GM19351 (cell line): ENCODE data around the gene ULBP2.
"Not testable (repeated sequence)": the region's sequence is repeated elsewhere in the genome, so short reads cannot be mapped to it uniquely, and the experiment has no call there.

Experiments
- ATAC-seq: cut with Tn5 transposase; IDR thresholded peaks from one replicate; pipeline ENCODE4 v1.9.1; 2021; ENCODE audit warnings: mild to moderate bottlenecking, moderate library complexity; ENCODE audit not compliant: unreplicated experiment

ULBP2 gene

GRCh38 chr6:149908480-149908879, 33.3 kb upstream of the ULBP2 start:
- ATAC-seq = not testable (repeated sequence)

GRCh38 chr6:149909701-149910470, 31.9 kb upstream of the ULBP2 start:
- ATAC-seq = no peak

GRCh38 chr6:149910721-149911151, 31.1 kb upstream of the ULBP2 start:
- no peak for ATAC-seq

- ATAC-seq = not testable (repeated sequence)
These were observed 29.1 kb upstream of the ULBP2 start for GRCh38 chr6:149912680-149913079.

- no peak for ATAC-seq
These were observed 28.7 kb upstream of the ULBP2 start for GRCh38 chr6:149913085-149913484.

GRCh38 chr6:149913540-149914240, 28.1 kb upstream of the ULBP2 start:
- ATAC-seq = no peak

- no peak for ATAC-seq
These were observed 25.6 kb upstream of the ULBP2 start for GRCh38 chr6:149915970-149916865.

- ATAC-seq = no peak
These were observed 24.1 kb upstream of the ULBP2 start for GRCh38 chr6:149917679-149918078.

- ATAC-seq = no peak
These were observed 23.5 kb upstream of the ULBP2 start for GRCh38 chr6:149918151-149918905.

GRCh38 chr6:149919126-149919833, 22.5 kb upstream of the ULBP2 start:
- not testable (repeated sequence) for ATAC-seq

GRCh38 chr6:149919834-149920225, 22.0 kb upstream of the ULBP2 start:
- ATAC-seq = no peak

- no peak for ATAC-seq
These were observed 20.5 kb upstream of the ULBP2 start for GRCh38 chr6:149921361-149921760.

GRCh38 chr6:149922091-149922490, 19.7 kb upstream of the ULBP2 start:
- not testable (repeated sequence) for ATAC-seq

- no peak for ATAC-seq
These were observed 19.0 kb upstream of the ULBP2 start, which contains the start of gene RAET1G for GRCh38 chr6:149922642-149923326. Gene RAET1G, minus strand, starts transcription at chr6:149923121. Its CDS starts 111 bp downstream, at chr6:149923010.

GRCh38 chr6:149923327-149923986, 18.4 kb upstream of the ULBP2 start:
- ATAC-seq = no peak

GRCh38 chr6:149924206-149924932, 17.4 kb upstream of the ULBP2 start:
- no peak for ATAC-seq

- no peak for ATAC-seq
These were observed 16.9 kb upstream of the ULBP2 start for GRCh38 chr6:149924933-149925252.
